MG63 (cell line): ENCODE measurements around the gene MNT. TPM values are rescaled to one million over a fixed set of nuclear protein-coding genes. Genes with fewer than 3 reads are reported as not detected.

Experiments
- DNase-seq: peaks from one replicate; pipeline ENCODE4 v3.0.0-alpha.2; 2020
- H3K27me3 ChIP-seq: fragments of 250-450 bp; sonication (Bioruptor Pico); 2 replicates; pipeline ENCODE4 v1.5.1; 2020; ENCODE audit warnings: mild to moderate bottlenecking, moderate library complexity
- H3K36me3 ChIP-seq: fragments of 250-450 bp; sonication (Bioruptor Pico); 2 replicates; pipeline ENCODE4 v1.5.1; 2020; ENCODE audit warnings: mild to moderate bottlenecking, moderate library complexity
- H3K4me3 ChIP-seq: fragments of 250-450 bp; sonication (Bioruptor Pico); 2 replicates; pipeline ENCODE4 v1.5.1; 2020; ENCODE audit warnings: mild to moderate bottlenecking, moderate library complexity
- H3K9me3 ChIP-seq: fragments of 250-450 bp; sonication (Bioruptor Pico); 2 replicates; pipeline ENCODE4 v1.5.1; 2020; ENCODE audit warnings: mild to moderate bottlenecking, moderate library complexity
- total RNA-seq: library from RNA; depleted of rRNA; stranded (reverse); fragments of >200 nt; shearing (Covaris generic); gene quantifications from 2 replicates; pipeline ENCODE4 v1.2.3, GENCODE V29; 2014; ENCODE audit warnings: low replicate concordance

MNT gene
- total RNA-seq, 1 experiment from 2014 or later, result 1.4 TPM

GRCh38 chr17:2391597-2392251 is 9.1 kb downstream of the MNT start:
- no peak for DNase-seq
- peaks cover 6% of the 10 kb centered on the region for H3K36me3 ChIP-seq
- H3K4me3 ChIP-seq, result peak overlapping the region; percentile 49
- no peaks in the 10 kb centered on the region for H3K27me3 ChIP-seq
- H3K9me3 ChIP-seq, result no peaks in the 10 kb centered on the region

- no peak for DNase-seq
- H3K9me3 ChIP-seq, result no peaks in the 10 kb centered on the region
- no peaks in the 10 kb centered on the region for H3K27me3 ChIP-seq
- H3K4me3 ChIP-seq, result no peak overlapping the region
- H3K36me3 ChIP-seq, result peaks cover 6% of the 10 kb centered on the region
Observed at GRCh38 chr17:2390199-2390836, 10.5 kb downstream of the MNT start.

- H3K9me3 ChIP-seq, result no peaks in the 10 kb centered on the region
- no peak for DNase-seq
- H3K27me3 ChIP-seq, result no peaks in the 10 kb centered on the region
- H3K36me3 ChIP-seq, result peaks cover 6% of the 10 kb centered on the region
- H3K4me3 ChIP-seq, result no peak overlapping the region
Observed at GRCh38 chr17:2388683-2389055, 12.2 kb downstream of the MNT start.

GRCh38 chr17:2388020-2388682 is 12.7 kb downstream of the MNT start:
- no peaks in the 10 kb centered on the region for H3K9me3 ChIP-seq
- H3K27me3 ChIP-seq, result no peaks in the 10 kb centered on the region
- no peak for DNase-seq
- no peak overlapping the region for H3K4me3 ChIP-seq
- H3K36me3 ChIP-seq, result peaks cover 6% of the 10 kb centered on the region

- Histone ChIP-seq H3K36me3 (peaks cover 6% of the 10 kb centered on the region), H3K4me3 (no peak overlapping the region), H3K9me3 (no peaks in the 10 kb centered on the region), H3K27me3 (no peaks in the 10 kb centered on the region)
- DNase-seq, result no peak
Observed at GRCh38 chr17:2387086-2388019, 13.5 kb downstream of the MNT start.

GRCh38 chr17:2386400-2387085 is 14.3 kb downstream of the MNT start:
- Histone ChIP-seq H3K27me3 (no peaks in the 10 kb centered on the region), H3K9me3 (no peaks in the 10 kb centered on the region), H3K4me3 (no peak overlapping the region), H3K36me3 (no peaks in the 10 kb centered on the region; the same call in 1 of the 2 replicates)
- no peak for DNase-seq

GRCh38 chr17:2385240-2386210 is 15.3 kb downstream of the MNT start:
- Histone ChIP-seq H3K9me3 (no peaks in the 10 kb centered on the region), H3K4me3 (no peak overlapping the region), H3K27me3 (no peaks in the 10 kb centered on the region), H3K36me3 (no peaks in the 10 kb centered on the region; the same call in 1 of the 2 replicates)
- no peak for DNase-seq

GRCh38 chr17:2384439-2385127 is 16.3 kb downstream of the MNT start:
- no peaks in the 10 kb centered on the region; the same call in 1 of the 2 replicates for H3K36me3 ChIP-seq
- H3K27me3 ChIP-seq, result no peaks in the 10 kb centered on the region
- no peaks in the 10 kb centered on the region for H3K9me3 ChIP-seq
- DNase-seq, result no peak
- no peak overlapping the region for H3K4me3 ChIP-seq

- Histone ChIP-seq H3K4me3 (no peak overlapping the region), H3K36me3 (no peaks in the 10 kb centered on the region; the same call in 1 of the 2 replicates), H3K9me3 (no peaks in the 10 kb centered on the region), H3K27me3 (no peaks in the 10 kb centered on the region)
- no peak for DNase-seq
Observed at GRCh38 chr17:2383628-2384167, 17.2 kb downstream of the MNT start.

- Histone ChIP-seq H3K36me3 (no peaks in the 10 kb centered on the region; the same call in 1 of the 2 replicates), H3K27me3 (no peaks in the 10 kb centered on the region), H3K9me3 (no peaks in the 10 kb centered on the region), H3K4me3 (no peak overlapping the region)
- no peak for DNase-seq
Observed at GRCh38 chr17:2380950-2381649, 19.8 kb downstream of the MNT start.

GRCh38 chr17:2380226-2380922 is 20.5 kb downstream of the MNT start:
- no peak for DNase-seq
- no peaks in the 10 kb centered on the region for H3K27me3 ChIP-seq
- H3K4me3 ChIP-seq, result no peak overlapping the region
- H3K36me3 ChIP-seq, result no peaks in the 10 kb centered on the region; the same call in 1 of the 2 replicates
- H3K9me3 ChIP-seq, result no peaks in the 10 kb centered on the region

- no peaks in the 10 kb centered on the region for H3K9me3 ChIP-seq
- no peak overlapping the region for H3K4me3 ChIP-seq
- DNase-seq, result no peak
- no peaks in the 10 kb centered on the region for H3K27me3 ChIP-seq
- H3K36me3 ChIP-seq, result no peaks in the 10 kb centered on the region; the same call in 1 of the 2 replicates
Observed at GRCh38 chr17:2379489-2380225, 21.2 kb downstream of the MNT start.

GRCh38 chr17:2378905-2379304 is 22.0 kb downstream of the MNT start:
- no peaks in the 10 kb centered on the region for H3K9me3 ChIP-seq
- H3K27me3 ChIP-seq, result no peaks in the 10 kb centered on the region
- no peak overlapping the region for H3K4me3 ChIP-seq
- H3K36me3 ChIP-seq, result no peaks in the 10 kb centered on the region; the same call in 1 of the 2 replicates
- DNase-seq, result no peak
